Activated CD8-positive, alpha-beta T cell treated with anti-CD3 and anti-CD28 coated beads for 36 hours (primary cell): ENCODE results near the gene TF. TPM values are rescaled to one million over a fixed set of nuclear protein-coding genes. Genes with fewer than 3 reads are reported as not detected.

Experiments
- ATAC-seq: fragments of 200-7000 bp; cut with Tn5 transposase; one replicate; pipeline ENCODE4 v1.10.0; 2021; ENCODE audit warnings: mild to moderate bottlenecking, moderate library complexity
- CTCF ChIA-PET: fragments of 350-600 bp; sonication (Branson Sonifier 250); formaldehyde crosslinking; loops from one replicate; lab custom pipeline; 2021; ENCODE audit warnings: antibody characterized with exemption; lab: Charles Lee
- POLR2A ChIA-PET: fragments of 350-600 bp; sonication (Branson Sonifier 250); formaldehyde crosslinking; loops from one replicate; lab custom pipeline; 2021; ENCODE audit warnings: antibody characterized with exemption; lab: Charles Lee
- DNase-seq: peaks from one replicate; pipeline ENCODE4 v3.0.0-alpha.2; 2020
- H3K27ac Mint-ChIP-seq: one replicate; pipeline ENCODE4 v1.8.0; 2021; ENCODE audit warnings: mild to moderate bottlenecking, mixed read lengths
- H3K27me3 Mint-ChIP-seq: one replicate; pipeline ENCODE4 v1.8.0; 2021; ENCODE audit warnings: mixed read lengths
- H3K36me3 Mint-ChIP-seq: one replicate; pipeline ENCODE4 v1.8.0; 2021; ENCODE audit warnings: low read depth, mixed read lengths
- H3K4me1 Mint-ChIP-seq: one replicate; pipeline ENCODE4 v1.8.0; 2021; ENCODE audit warnings: low read depth, mixed read lengths
- H3K4me3 Mint-ChIP-seq: one replicate; pipeline ENCODE4 v1.8.0; 2021; ENCODE audit warnings: mild to moderate bottlenecking, moderate library complexity, mixed read lengths
- H3K9me3 Mint-ChIP-seq: one replicate; pipeline ENCODE4 v1.8.0; 2021; ENCODE audit warnings: mixed read lengths
- CTCF ChIP-seq: fragments of 200-600 bp; IDR thresholded peaks from one replicate; pipeline ENCODE4 v1.8.0; 2022; ENCODE audit warnings: antibody characterized with exemption, mild to moderate bottlenecking
- intact Hi-C: fragments of 100-400 bp; cut with micrococcal nuclease; formaldehyde crosslinking; loops from one replicate; pipeline ENCODE4 v1.10.0; 2022
- total RNA-seq, 2 experiments: library from RNA; stranded (reverse); gene quantifications; one replicate each; pipeline ENCODE4 v1.2.3, GENCODE V29; 2021

TF gene
- total RNA-seq, 2 experiments from 2014 or later, result 0.02 to 0.34 TPM

GRCh38 chr3:133781570-133781969 lies 35.4 kb downstream of the TF start:
- Mint-ChIP-seq H3K4me1 (no peaks in the 10 kb centered on the region), H3K36me3 (no peaks in the 10 kb centered on the region), H3K27me3 (peaks cover 28% of the 10 kb centered on the region), H3K4me3 (no peak overlapping the region), H3K27ac (no peak overlapping the region), H3K9me3 (no peaks in the 10 kb centered on the region)
- POLR2A ChIA-PET, result interaction anchor here (0.7 kb wide), 1 partner anchor 161 kb away, joined by 3 read pairs; no protein-coding TSS in a partner anchor
- intact Hi-C loops, result no loop called here
- CTCF ChIA-PET, result no interaction called here
- no peak for ATAC-seq
- no peak for TF ChIP-seq CTCF
- DNase-seq, result no peak

DNA sequence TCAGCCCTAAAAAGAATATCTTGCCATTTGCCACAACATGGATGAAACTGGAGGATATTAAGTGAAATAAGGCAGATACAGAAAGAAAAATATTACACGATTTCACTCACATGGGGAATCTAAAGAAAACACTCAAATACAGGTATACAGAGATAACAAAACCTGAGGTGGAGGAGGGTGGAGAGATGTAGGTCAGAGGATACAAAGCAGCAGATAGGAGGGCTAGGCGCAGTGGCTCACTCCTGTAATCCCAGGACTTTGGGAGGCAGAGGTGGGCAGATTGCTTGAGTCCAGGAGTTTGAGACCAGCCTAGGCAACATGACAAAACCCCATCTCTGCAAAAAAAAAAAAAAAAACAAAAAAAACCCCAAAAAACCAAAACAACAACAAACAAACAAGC lies 36.3 kb downstream of the TF start:
- intact Hi-C loops, result no loop called here
- ChIA-PET CTCF (no interaction called here), POLR2A (no interaction called here)
- H3K4me1 Mint-ChIP-seq, result no peaks in the 10 kb centered on the region
- H3K27me3 Mint-ChIP-seq, result peaks cover 30% of the 10 kb centered on the region
- DNase-seq (no peak), ATAC-seq (no peak)
- H3K4me3 Mint-ChIP-seq, result no peak overlapping the region
- H3K9me3 Mint-ChIP-seq, result no peaks in the 10 kb centered on the region
- no peak for TF ChIP-seq CTCF
- H3K36me3 Mint-ChIP-seq, result no peaks in the 10 kb centered on the region
- no peak overlapping the region for H3K27ac Mint-ChIP-seq

DNA sequence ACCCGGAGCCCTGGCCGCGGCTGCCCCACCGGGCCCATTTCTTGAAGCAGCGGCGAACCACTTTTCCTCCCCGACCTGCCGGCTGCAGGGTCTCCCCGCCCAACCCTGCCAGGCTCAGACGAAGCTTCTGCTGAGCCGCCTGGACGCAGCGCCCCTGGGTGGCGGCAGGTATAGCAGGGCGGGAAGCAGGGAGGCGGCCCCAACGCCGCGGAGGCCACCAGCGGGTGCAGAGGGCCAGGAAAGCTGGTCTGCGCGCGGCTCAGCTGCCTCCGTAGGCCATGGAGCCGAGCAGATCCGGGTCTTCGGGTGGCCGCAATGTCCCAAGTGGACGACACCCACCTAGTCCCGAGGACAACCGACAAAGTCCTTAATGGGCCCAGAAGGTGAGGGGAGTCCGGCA lies 37.6 kb downstream of the TF start:
- CTCF ChIA-PET, result no interaction called here
- peaks cover 30% of the 10 kb centered on the region for H3K27me3 Mint-ChIP-seq
- POLR2A ChIA-PET, result no interaction called here
- H3K36me3 Mint-ChIP-seq, result no peaks in the 10 kb centered on the region
- no peaks in the 10 kb centered on the region for H3K9me3 Mint-ChIP-seq
- no peak for ATAC-seq
- H3K27ac Mint-ChIP-seq, result no peak overlapping the region
- DNase-seq, result no peak
- H3K4me3 Mint-ChIP-seq, result no peak overlapping the region
- TF ChIP-seq CTCF, result no peak
- no peaks in the 10 kb centered on the region for H3K4me1 Mint-ChIP-seq
- intact Hi-C loops, result no loop called here

- peaks cover 6% of the 10 kb centered on the region for H3K9me3 Mint-ChIP-seq
- TF ChIP-seq CTCF, result no peak
- H3K4me3 Mint-ChIP-seq, result no peak overlapping the region
- no peak overlapping the region for H3K27ac Mint-ChIP-seq
- no peaks in the 10 kb centered on the region for H3K4me1 Mint-ChIP-seq
- peaks cover 20% of the 10 kb centered on the region for H3K27me3 Mint-ChIP-seq
- ChIA-PET POLR2A (no interaction called here), CTCF (no interaction called here)
- DNase-seq (no peak), ATAC-seq (no peak)
- intact Hi-C loops, result no loop called here
- no peaks in the 10 kb centered on the region for H3K36me3 Mint-ChIP-seq
Observed at GRCh38 chr3:133788024-133788423, 41.8 kb downstream of the TF start.

DNA sequence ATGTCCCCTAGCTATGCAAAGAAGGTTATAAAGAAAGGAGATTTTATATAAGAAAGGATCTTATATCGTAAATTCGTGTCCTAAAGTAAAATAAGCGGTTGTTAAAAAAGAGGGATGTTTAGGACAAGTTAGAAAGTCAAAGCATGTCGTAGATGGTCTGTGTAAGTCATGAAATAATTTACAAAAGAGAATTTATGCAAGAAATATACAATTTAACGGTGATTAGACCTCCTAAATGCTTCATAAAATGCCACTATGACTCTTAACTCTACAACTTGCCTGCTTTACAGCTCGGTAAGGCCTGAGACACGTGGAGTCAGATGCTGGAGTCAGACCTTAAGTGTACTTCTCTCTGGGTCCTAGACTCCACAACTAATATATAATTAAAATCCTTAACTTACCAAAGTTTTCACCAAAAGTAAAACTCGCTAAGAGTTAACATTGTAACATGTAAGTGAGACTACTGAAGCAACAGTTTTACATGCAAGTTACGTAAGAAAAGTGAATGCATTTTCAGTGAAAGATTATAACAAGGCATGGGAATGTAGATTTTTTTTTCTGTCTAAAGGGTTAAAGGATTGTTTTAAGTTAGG lies 46.1 kb downstream of the TF start:
- H3K27me3 Mint-ChIP-seq, result peaks cover 9% of the 10 kb centered on the region
- H3K4me1 Mint-ChIP-seq, result no peaks in the 10 kb centered on the region
- ChIA-PET POLR2A (no interaction called here), CTCF (no interaction called here)
- no peak for DNase-seq
- TF ChIP-seq CTCF, result no peak
- intact Hi-C loops, result no loop called here
- no peak overlapping the region for H3K27ac Mint-ChIP-seq
- H3K4me3 Mint-ChIP-seq, result no peak overlapping the region
- no peak for ATAC-seq
- peaks cover 7% of the 10 kb centered on the region for H3K9me3 Mint-ChIP-seq
- no peaks in the 10 kb centered on the region for H3K36me3 Mint-ChIP-seq
